ENCODE data around the gene POPDC2.

Gene POPDC2

GRCh38 chr3:119632829-119633228 lies 27.6 kb downstream of the POPDC2 start:
- no peak for TF ChIP-seq GABPA (IDR thresholded peaks at IDR 0.05; ENCODE audit: low read depth)
- no peak for TF ChIP-seq CTCF (IDR thresholded peaks at IDR 0.05; ENCODE audit: insufficient read depth, low read length)
- DNase-seq (ENCODE audit: low read depth in 1 of 2, low spot score in 1 of 2) = no peak
- no peak overlapping the region for H3K27ac ChIP-seq (replicated peaks)

GRCh38 chr3:119632216-119632615 lies 28.2 kb downstream of the POPDC2 start:
- no peaks in the 10 kb centered on the region for H3K27me3 ChIP-seq (ENCODE audit: insufficient read depth, poor library complexity, severe bottlenecking)
- H3K4me3 ChIP-seq (replicated peaks; ENCODE audit: insufficient read depth, low read length) = no peak overlapping the region
- DNase-seq (ENCODE audit: low read depth in 1 of 2, low spot score in 1 of 2) = no peak
- TF ChIP-seq SPI1 (IDR thresholded peaks at IDR 0.05; ENCODE audit: borderline replicate concordance, low read depth) (no peak), POLR2AphosphoS5 (IDR thresholded peaks at IDR 0.05; ENCODE audit: low read depth) (no peak), CTCF (IDR thresholded peaks at IDR 0.05; ENCODE audit: insufficient read depth, low read length) (no peak), REST (IDR thresholded peaks at IDR 0.05; ENCODE audit: insufficient replicate concordance, low read depth) (no peak), GABPA (IDR thresholded peaks at IDR 0.05; ENCODE audit: low read depth) (no peak)
- H3K27ac ChIP-seq (replicated peaks) = no peak overlapping the region

More at GRCh38 chr3:119632829-119633228, 27.6 kb downstream of the POPDC2 start:
- Histone ChIP-seq H3K27me3 (ENCODE audit: insufficient read depth, poor library complexity, severe bottlenecking) (no peaks in the 10 kb centered on the region), H3K4me3 (replicated peaks; ENCODE audit: insufficient read depth, low read length) (no peak overlapping the region)

- TF ChIP-seq REST (IDR thresholded peaks at IDR 0.05; ENCODE audit: insufficient replicate concordance, low read depth) = no peak
- TF ChIP-seq GABPA (IDR thresholded peaks at IDR 0.05; ENCODE audit: low read depth) = no peak
- no peak for TF ChIP-seq SPI1 (IDR thresholded peaks at IDR 0.05; ENCODE audit: borderline replicate concordance, low read depth)
- TF ChIP-seq POLR2AphosphoS5 (IDR thresholded peaks at IDR 0.05; ENCODE audit: low read depth) = no peak
- no peak for TF ChIP-seq CTCF (IDR thresholded peaks at IDR 0.05; ENCODE audit: insufficient read depth, low read length)
- Histone ChIP-seq H3K27me3 (ENCODE audit: insufficient read depth, poor library complexity, severe bottlenecking) (no peaks in the 10 kb centered on the region), H3K27ac (replicated peaks) (no peak overlapping the region), H3K4me3 (replicated peaks; ENCODE audit: insufficient read depth, low read length) (no peak overlapping the region)
- no peak for DNase-seq (ENCODE audit: low read depth in 1 of 2, low spot score in 1 of 2)
Observed at GRCh38 chr3:119631516-119631915, 28.9 kb downstream of the POPDC2 start.

GRCh38 chr3:119630880-119631329 lies 29.5 kb downstream of the POPDC2 start:
- Histone ChIP-seq H3K4me3 (replicated peaks; ENCODE audit: insufficient read depth, low read length) (no peak overlapping the region), H3K27ac (replicated peaks) (peak overlapping the region; percentile 49), H3K27me3 (ENCODE audit: insufficient read depth, poor library complexity, severe bottlenecking) (no peaks in the 10 kb centered on the region)
- peak in 1 of 2 experiments; percentile 18 for DNase-seq (ENCODE audit: low read depth in 1 of 2, low spot score in 1 of 2)
- TF ChIP-seq CTCF (IDR thresholded peaks at IDR 0.05; ENCODE audit: insufficient read depth, low read length) (no peak), REST (IDR thresholded peaks at IDR 0.05; ENCODE audit: insufficient replicate concordance, low read depth) (no peak), SPI1 (IDR thresholded peaks at IDR 0.05; ENCODE audit: borderline replicate concordance, low read depth) (no peak), GABPA (IDR thresholded peaks at IDR 0.05; ENCODE audit: low read depth) (no peak), POLR2AphosphoS5 (IDR thresholded peaks at IDR 0.05; ENCODE audit: low read depth) (no peak)

Data from HL-60 (cell line).